GM21360 (cell line): ENCODE results near the gene PPP4R1.
"Not testable (repeated sequence)": the region's sequence is repeated elsewhere in the genome, so short reads cannot be mapped to it uniquely, and the experiment has no call there.

ENCODE experiments used
- ATAC-seq: cut with Tn5 transposase; IDR thresholded peaks from one replicate; pipeline ENCODE4 v1.9.1; 2021; ENCODE audit warnings: mild to moderate bottlenecking, moderate library complexity; ENCODE audit not compliant: unreplicated experiment

Gene PPP4R1

GRCh38 chr18:9614401-9615279 is at the start of gene PPP4R1:
Gene PPP4R1, minus strand, starts transcription at chr18:9614559. Its CDS starts 75 bp downstream, at chr18:9614484.
- ATAC-seq: peak; percentile 43

- no peak for ATAC-seq
Observed at GRCh38 chr18:9663377-9663776, 49.0 kb upstream of the PPP4R1 start.

- no peak for ATAC-seq
Observed at GRCh38 chr18:9661564-9661963, 47.2 kb upstream of the PPP4R1 start.

GRCh38 chr18:9659499-9660375 is 45.4 kb upstream of the PPP4R1 start:
- ATAC-seq: no peak

- no peak for ATAC-seq
Observed at GRCh38 chr18:9658087-9658641, 43.8 kb upstream of the PPP4R1 start.

- ATAC-seq: no peak
Observed at GRCh38 chr18:9655232-9655767, 40.9 kb upstream of the PPP4R1 start.

- ATAC-seq: no peak
Observed at GRCh38 chr18:9653390-9653789, 39.0 kb upstream of the PPP4R1 start.

- no peak for ATAC-seq
Observed at GRCh38 chr18:9649164-9649540, 34.8 kb upstream of the PPP4R1 start.

GRCh38 chr18:9648431-9649163 is 34.2 kb upstream of the PPP4R1 start:
- no peak for ATAC-seq

GRCh38 chr18:9647496-9648323 is 33.4 kb upstream of the PPP4R1 start:
- ATAC-seq: no peak

GRCh38 chr18:9643549-9643948 is 29.2 kb upstream of the PPP4R1 start:
- ATAC-seq: no peak

- no peak for ATAC-seq
Observed at GRCh38 chr18:9642799-9643462, 28.6 kb upstream of the PPP4R1 start.

- not testable (repeated sequence) for ATAC-seq
Observed at GRCh38 chr18:9641081-9641480, 26.7 kb upstream of the PPP4R1 start.

GRCh38 chr18:9638886-9639285 is 24.5 kb upstream of the PPP4R1 start:
- ATAC-seq: no peak

GRCh38 chr18:9637036-9637767 is 22.8 kb upstream of the PPP4R1 start:
- ATAC-seq: no peak

- no peak for ATAC-seq
Observed at GRCh38 chr18:9634856-9635255, 20.5 kb upstream of the PPP4R1 start.

GRCh38 chr18:9631814-9632496 is 17.6 kb upstream of the PPP4R1 start:
- ATAC-seq: no peak

- ATAC-seq: no peak
Observed at GRCh38 chr18:9630444-9630843, 16.1 kb upstream of the PPP4R1 start.
